Measurements from ENCODE around the gene RAB1A. TPM values are rescaled to one million over a fixed set of nuclear protein-coding genes. Genes with fewer than 3 reads are reported as not detected.

The RAB1A gene
- polyA plus RNA-seq, 1 donor (not counting 4 experiments of a cell fraction or from before 2014, with no cell fraction given) = 274 TPM

- no peak for DNase-seq (ENCODE audit: low read depth, low spot score)
- H3K9me3 ChIP-seq (ENCODE audit: control insufficient read depth, low read depth, low read length) = peaks cover 2% of the 10 kb centered on the region
Measured at GRCh38 chr2:65037178-65037577, 92.7 kb downstream of the RAB1A start.

More at GRCh38 chr2:65037178-65037577, 92.7 kb downstream of the RAB1A start:
- peaks cover 11% of the 10 kb centered on the region for H3K4me1 ChIP-seq (ENCODE audit: control insufficient read depth, extremely low read depth, insufficient read depth, low read length)
- TF ChIP-seq EZH2 (IDR thresholded peaks at IDR 0.05; ENCODE audit: low read length) = no peak
- TF ChIP-seq CTCF (optimal IDR thresholded peaks at IDR 0.05 in 1 of 3, IDR thresholded peaks at IDR 0.05 in 1 of 3, conservative IDR thresholded peaks at IDR 0.05 in 1 of 3; ENCODE audit: extremely low read depth in 1 of 3, insufficient read depth in 2 of 3, low read length in 3 of 3) = no peak
- FAIRE-seq = no peak
- no peaks in the 10 kb centered on the region for H3K27me3 ChIP-seq (ENCODE audit: control insufficient read depth, extremely low read depth, insufficient read depth, low read length)
- no peak overlapping the region for H3K27ac ChIP-seq (ENCODE audit: control insufficient read depth, insufficient read depth, low read length)
- H3K9ac ChIP-seq (ENCODE audit: control insufficient read depth, extremely low read depth, insufficient read depth, low read length) = no peak overlapping the region
- H3K79me2 ChIP-seq (ENCODE audit: control insufficient read depth, insufficient read depth, low read length) = no peaks in the 10 kb centered on the region
- H3K9me1 ChIP-seq (ENCODE audit: control insufficient read depth, extremely low read depth, insufficient read depth, low read length) = no peaks in the 10 kb centered on the region
- no peak overlapping the region for H3K4me3 ChIP-seq (ENCODE audit: control insufficient read depth in 2 of 3, extremely low read depth in 1 of 3, insufficient read depth in 2 of 3, low read depth in 1 of 3, low read length in 3 of 3)
- H2AFZ ChIP-seq (ENCODE audit: control insufficient read depth, low read length) = peak overlapping the region; percentile 39
- peak overlapping the region; percentile 22 for H3K4me2 ChIP-seq (ENCODE audit: control insufficient read depth, extremely low read depth, insufficient read depth, low read depth, low read length)
- dilution Hi-C loops (cut with MboI; ENCODE audit: extremely low pct_ligation_motif_present, low sequenced_read_pairs) = loop anchor here (25.0 kb wide), 1 partner anchor 125 kb away; no protein-coding TSS in a partner anchor
- no peaks in the 10 kb centered on the region for H3K36me3 ChIP-seq (ENCODE audit: control insufficient read depth in 2 of 2, extremely low read depth in 1 of 2, insufficient read depth in 2 of 2, low read length in 2 of 2)
- no peaks in the 10 kb centered on the region for H4K20me1 ChIP-seq (ENCODE audit: control insufficient read depth, extremely low read depth, insufficient read depth, low read length)

Small RNA genes lying within 50 kb of the gene (small RNA-seq; reads per million reads assigned to genes)
- gene RF00090 (ENCODE audit: insufficient read length in 3 of 3, low read depth in 3 of 3, low replicate concordance in 1 of 3) = 0 reads per million in 3 experiments

Other genes with a start within 250 kb of the RAB1A start
- 6.3 to 9.2 TPM (median 8.2 TPM) in 3 replicates for gene SLC1A4, start 140.7 kb downstream of the RAB1A start, polyA plus RNA-seq
- gene CEP68, start 73.7 kb downstream of the RAB1A start, polyA plus RNA-seq = 3.9 to 5.5 TPM (median 4.1 TPM) in 3 replicates
- gene ACTR2, start 97.7 kb upstream of the RAB1A start, polyA plus RNA-seq = 121 to 257 TPM (median 134 TPM) in 3 replicates